BLaER1 treated with 17β-estradiol and CSF1 and Interleukin-3, amounts not matched to agents 10 nM and 100 nM (cell line): ENCODE results near the gene FRMD4A.

ENCODE experiments used
- H3K27ac ChIP-seq, 11 experiments: shearing (Covaris generic); formaldehyde crosslinking; 2 replicates each; pipeline ENCODE4 v1.8.1; 2022
- H3K27me3 ChIP-seq, 11 experiments: shearing (Covaris generic); formaldehyde crosslinking; 2 replicates each; pipeline ENCODE4 v1.8.1; 2022
- H3K36me3 ChIP-seq, 11 experiments: shearing (Covaris generic); formaldehyde crosslinking; 2 replicates each; pipeline ENCODE4 v1.8.1; 2022
- H3K4me1 ChIP-seq, 10 experiments: shearing (Covaris generic); formaldehyde crosslinking; 2 replicates each; pipeline ENCODE4 v1.8.1; 2022
- H3K4me2 ChIP-seq, 11 experiments: shearing (Covaris generic); formaldehyde crosslinking; 2 replicates each; pipeline ENCODE4 v1.8.1; 2022
- H3K4me3 ChIP-seq, 10 experiments: shearing (Covaris generic); formaldehyde crosslinking; 2 replicates each; pipeline ENCODE4 v1.8.1; 2022
- H3K9ac ChIP-seq, 11 experiments: shearing (Covaris generic); formaldehyde crosslinking; 2 replicates each; pipeline ENCODE4 v1.8.1; 2022
- H3K9me3 ChIP-seq, 11 experiments: shearing (Covaris generic); formaldehyde crosslinking; replicated peaks in 1 of 11; 2 replicates each; pipeline ENCODE4 v1.8.1; 2022
- H4K20me1 ChIP-seq, 11 experiments: shearing (Covaris generic); formaldehyde crosslinking; 2 replicates each; pipeline ENCODE4 v1.8.1; 2022
- Cebpa-rat ChIP-seq, 11 experiments: shearing (Covaris generic); IDR thresholded peaks; 2 replicates each; pipeline ENCODE4 v1.8.1; 2022

FRMD4A gene

GRCh38 chr10:14282276-14282675, 48.4 kb downstream of the FRMD4A start:
- no peak overlapping the region for H3K9ac ChIP-seq
- TF ChIP-seq Cebpa-rat (IDR thresholded peaks at IDR 0.05) = no peak
- H4K20me1 ChIP-seq = no peaks in the 10 kb centered on the region
- no peak overlapping the region for H3K27ac ChIP-seq
- H3K27me3 ChIP-seq = no peaks in the 10 kb centered on the region
- no peaks in the 10 kb centered on the region for H3K36me3 ChIP-seq
- no peak overlapping the region for H3K4me3 ChIP-seq
- H3K4me1 ChIP-seq = no peaks in the 10 kb centered on the region
- no peak overlapping the region for H3K4me2 ChIP-seq
- H3K9me3 ChIP-seq = peaks cover 0 to 14% (median 0%) of the 10 kb centered on the region in 11 experiments; a peak in 5 of 22 replicates

- no peak for TF ChIP-seq Cebpa-rat (IDR thresholded peaks at IDR 0.05)
- Histone ChIP-seq H3K27ac (no peak overlapping the region), H3K9me3 (no peaks in the 10 kb centered on the region), H3K4me1 (peaks cover 0 to 6% (median 0%) of the 10 kb centered on the region in 10 experiments; a peak in 1 of 20 replicates), H3K4me3 (no peak overlapping the region), H3K36me3 (no peaks in the 10 kb centered on the region), H3K27me3 (no peaks in the 10 kb centered on the region), H3K9ac (no peak overlapping the region), H3K4me2 (no peak overlapping the region), H4K20me1 (no peaks in the 10 kb centered on the region)
Measured at GRCh38 chr10:14278533-14278932, 52.2 kb downstream of the FRMD4A start.

- Histone ChIP-seq H3K4me2 (no peak overlapping the region), H3K9ac (no peak overlapping the region), H3K27ac (no peak overlapping the region), H3K4me1 (peaks cover 0 to 6% (median 0%) of the 10 kb centered on the region in 10 experiments; a peak in 1 of 20 replicates), H3K36me3 (no peaks in the 10 kb centered on the region), H3K4me3 (no peak overlapping the region), H4K20me1 (no peaks in the 10 kb centered on the region), H3K9me3 (no peaks in the 10 kb centered on the region), H3K27me3 (no peaks in the 10 kb centered on the region)
- no peak for TF ChIP-seq Cebpa-rat (IDR thresholded peaks at IDR 0.05)
Measured at GRCh38 chr10:14276210-14276609, 54.5 kb downstream of the FRMD4A start.

GRCh38 chr10:14271621-14272020, 59.1 kb downstream of the FRMD4A start:
- Histone ChIP-seq H3K4me2 (no peak overlapping the region), H3K36me3 (no peaks in the 10 kb centered on the region), H3K27me3 (no peaks in the 10 kb centered on the region)

DNA sequence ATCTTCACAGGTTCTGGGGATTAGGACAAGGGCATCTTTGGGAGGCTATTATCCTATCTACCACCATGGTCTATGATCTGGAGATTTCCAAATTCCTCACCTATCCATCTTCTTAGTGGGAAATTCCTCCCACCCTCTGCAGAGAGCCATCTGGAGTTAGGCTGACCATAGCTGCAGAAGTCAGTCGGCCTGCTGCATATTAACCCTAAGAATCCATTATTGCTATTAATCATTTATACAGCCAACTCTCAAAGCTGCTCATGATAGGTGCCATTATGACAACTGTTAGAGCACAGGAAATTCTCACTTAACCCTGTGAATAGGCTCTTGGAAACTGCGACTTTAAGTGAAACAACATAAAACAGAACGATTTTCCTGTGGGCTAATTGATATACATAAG, 60.4 kb downstream of the FRMD4A start:
- H4K20me1 ChIP-seq = no peaks in the 10 kb centered on the region
- H3K9me3 ChIP-seq = peaks cover 0 to 15% (median 0%) of the 10 kb centered on the region in 11 experiments; a peak in 2 of 22 replicates
- H3K4me3 ChIP-seq = no peak overlapping the region
- H3K9ac ChIP-seq = no peak overlapping the region
- no peak overlapping the region for H3K4me2 ChIP-seq
- TF ChIP-seq Cebpa-rat (IDR thresholded peaks at IDR 0.05) = no peak
- no peaks in the 10 kb centered on the region for H3K27me3 ChIP-seq
- no peaks in the 10 kb centered on the region for H3K4me1 ChIP-seq
- H3K27ac ChIP-seq = no peak overlapping the region
- H3K36me3 ChIP-seq = no peaks in the 10 kb centered on the region

More at GRCh38 chr10:14271621-14272020, 59.1 kb downstream of the FRMD4A start:
- H3K9me3 ChIP-seq = peaks cover 0 to 15% (median 0%) of the 10 kb centered on the region in 11 experiments; a peak in 2 of 22 replicates
- no peak for TF ChIP-seq Cebpa-rat (IDR thresholded peaks at IDR 0.05)
- no peaks in the 10 kb centered on the region for H4K20me1 ChIP-seq
- H3K4me3 ChIP-seq = no peak overlapping the region
- H3K9ac ChIP-seq = no peak overlapping the region
- no peak overlapping the region for H3K27ac ChIP-seq
- H3K4me1 ChIP-seq = peaks cover 0 to 6% (median 0%) of the 10 kb centered on the region in 10 experiments; a peak in 1 of 20 replicates

DNA sequence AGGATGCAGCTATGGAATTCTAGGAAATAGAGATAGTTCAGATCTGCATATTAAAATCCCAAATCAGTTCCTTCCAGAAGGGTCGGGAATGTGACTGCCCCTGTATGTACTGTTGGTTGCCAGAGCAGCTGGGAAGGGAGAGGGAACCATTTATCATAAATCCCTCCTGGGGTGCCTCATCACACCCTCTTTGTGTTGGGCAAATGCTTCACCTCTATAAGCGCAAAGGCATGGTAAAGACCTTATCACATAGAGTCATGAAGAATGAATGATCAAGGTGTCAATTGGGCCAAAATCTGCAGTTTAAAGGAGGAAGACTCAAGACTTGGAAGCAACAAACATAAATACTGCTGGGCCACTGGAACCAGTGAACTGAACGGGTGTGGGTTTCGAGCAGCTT, 65.0 kb downstream of the FRMD4A start:
- Histone ChIP-seq H3K4me3 (no peak overlapping the region), H3K27ac (no peak overlapping the region), H3K27me3 (no peaks in the 10 kb centered on the region), H3K9ac (no peak overlapping the region), H3K36me3 (no peaks in the 10 kb centered on the region), H3K9me3 (peaks cover 0 to 15% (median 0%) of the 10 kb centered on the region in 11 experiments; a peak in 2 of 22 replicates), H4K20me1 (no peaks in the 10 kb centered on the region), H3K4me2 (no peak overlapping the region), H3K4me1 (no peaks in the 10 kb centered on the region)
- no peak for TF ChIP-seq Cebpa-rat (IDR thresholded peaks at IDR 0.05)

- Histone ChIP-seq H3K36me3 (no peaks in the 10 kb centered on the region), H3K4me3 (no peak overlapping the region), H3K4me2 (no peak overlapping the region), H4K20me1 (no peaks in the 10 kb centered on the region), H3K4me1 (no peaks in the 10 kb centered on the region), H3K9ac (no peak overlapping the region), H3K27me3 (no peaks in the 10 kb centered on the region), H3K9me3 (peaks cover 0 to 4% (median 0%) of the 10 kb centered on the region in 11 experiments; a peak in 1 of 22 replicates), H3K27ac (no peak overlapping the region)
- no peak for TF ChIP-seq Cebpa-rat (IDR thresholded peaks at IDR 0.05)
Measured at GRCh38 chr10:14262836-14263425, 67.8 kb downstream of the FRMD4A start.

DNA sequence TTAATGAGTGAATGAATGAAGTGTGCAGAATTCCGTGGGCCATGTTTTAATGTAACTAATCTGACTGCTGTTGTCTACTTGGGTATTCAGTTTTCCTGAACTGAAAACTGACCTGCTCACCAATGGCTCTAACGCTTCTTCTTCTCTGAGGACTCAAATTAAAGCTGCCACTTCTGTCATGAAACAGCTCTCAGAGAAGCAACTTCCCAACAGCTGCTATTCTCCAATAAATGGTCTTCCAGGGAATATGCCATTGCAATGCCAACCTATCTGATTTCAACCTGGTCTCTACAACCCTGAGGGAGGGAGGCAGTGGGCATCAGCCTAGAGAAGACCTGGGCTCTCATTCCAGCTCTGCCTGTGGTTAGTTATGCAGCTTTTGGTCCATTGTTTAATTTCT, 69.4 kb downstream of the FRMD4A start:
- no peak overlapping the region for H3K4me2 ChIP-seq
- H3K27me3 ChIP-seq = no peaks in the 10 kb centered on the region
- no peaks in the 10 kb centered on the region for H4K20me1 ChIP-seq
- no peak overlapping the region for H3K4me3 ChIP-seq
- no peaks in the 10 kb centered on the region for H3K4me1 ChIP-seq
- no peaks in the 10 kb centered on the region for H3K36me3 ChIP-seq
- no peak overlapping the region for H3K9ac ChIP-seq
- no peak for TF ChIP-seq Cebpa-rat (IDR thresholded peaks at IDR 0.05)
- H3K9me3 ChIP-seq = peaks cover 0 to 4% (median 0%) of the 10 kb centered on the region in 11 experiments; a peak in 1 of 22 replicates
- H3K27ac ChIP-seq = no peak overlapping the region

DNA sequence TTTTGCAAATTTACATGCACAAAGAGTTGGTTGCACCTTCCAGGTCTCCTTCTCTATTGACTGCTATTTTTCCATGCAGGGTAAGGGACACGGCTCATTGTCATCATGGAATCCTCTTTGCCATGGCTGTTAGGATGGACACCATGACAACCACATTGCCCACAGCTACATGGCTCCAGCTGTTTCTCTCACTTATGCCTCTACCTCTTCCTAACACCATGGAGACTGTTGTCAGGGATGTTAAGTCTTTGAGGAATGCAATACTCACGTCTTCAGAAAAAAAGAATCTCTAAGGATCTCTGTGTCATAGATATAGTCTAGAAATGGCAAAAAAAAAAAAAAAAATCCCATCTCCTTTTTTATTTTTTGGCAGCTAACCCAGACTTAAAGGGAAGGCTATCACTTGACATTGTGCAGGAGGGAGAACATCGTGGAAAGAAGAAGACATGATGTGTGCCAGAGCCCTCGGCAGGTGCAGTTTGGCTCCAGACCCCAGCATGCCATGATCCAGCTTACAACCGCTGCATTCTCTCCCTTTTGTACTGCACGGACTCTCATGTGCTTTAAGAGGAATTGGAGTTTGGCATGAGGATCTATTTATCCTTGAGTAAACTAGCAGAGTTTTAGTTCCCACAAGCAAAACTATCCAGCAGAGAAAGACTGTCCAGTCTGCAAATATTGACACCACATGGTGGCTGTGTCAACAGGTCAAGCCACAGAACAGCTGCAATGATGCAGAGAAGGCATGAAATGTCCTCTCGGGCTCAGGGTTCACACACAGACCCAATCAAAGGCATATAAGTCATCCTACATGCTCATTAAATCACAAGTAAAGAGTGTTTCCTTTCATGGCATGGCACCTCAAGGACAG, 70.8 kb downstream of the FRMD4A start:
- no peak overlapping the region for H3K4me3 ChIP-seq
- no peaks in the 10 kb centered on the region for H3K27me3 ChIP-seq
- H3K4me2 ChIP-seq = no peak overlapping the region
- no peak overlapping the region for H3K9ac ChIP-seq
- no peaks in the 10 kb centered on the region for H3K4me1 ChIP-seq
- peaks cover 0 to 4% (median 0%) of the 10 kb centered on the region in 11 experiments; a peak in 1 of 22 replicates for H3K9me3 ChIP-seq
- H3K36me3 ChIP-seq = no peaks in the 10 kb centered on the region
- TF ChIP-seq Cebpa-rat (IDR thresholded peaks at IDR 0.05) = no peak
- no peak overlapping the region for H3K27ac ChIP-seq
- no peaks in the 10 kb centered on the region for H4K20me1 ChIP-seq
